K562 (cell line): Measurements from ENCODE around the gene SRPK2. TPM values are rescaled to one million over a fixed set of nuclear protein-coding genes. Genes with fewer than 3 reads are reported as not detected.

ENCODE experiments used
- ATAC-seq: fragments of 200-7000 bp; cut with Tn5 transposase; 3 replicates; pipeline ENCODE4 v1.9.1; 2020; ENCODE audit warnings: moderate library complexity
- BruUV-seq: library from RNA; stranded (reverse); fragments of 400-500 nt; replicated peaks from 2 replicates; lab custom pipeline; 2021; lab: Mats Ljungman, UMichigan
- CTCF ChIA-PET: fragments of 300-600 bp; formaldehyde crosslinking; extraction: SDS; loops from one replicate; lab custom pipeline; 2021; ENCODE audit warnings: low intra/inter-chr PET ratio; lab: Yijun Ruan, JAX
- POLR2A ChIA-PET: fragments of 300-600, 350-650 bp; sonication (Branson Sonifier 250); formaldehyde crosslinking; extraction: SDS; loops from one replicate; lab custom pipeline; 2021; ENCODE audit warnings: antibody characterized with exemption, inconsistent platforms; lab: Yijun Ruan, JAX
- DNase-seq, 4 experiments: peaks; one replicate each; pipeline versions ENCODE4 v3.0.0 to v3.0.0-alpha.2; 2011 to 2018; ENCODE audit warnings: low spot score in 3 of 4, mixed read lengths in 3 of 4; ENCODE audit errors: extremely low read depth in 1 of 4
- FAIRE-seq: peaks from 2 replicates; lab custom pipeline; 2011; peaks lifted over from hg19 to GRCh38; lab: Jason Lieb, UNC
- H2AFZ ChIP-seq: 2 replicates; pipeline ENCODE4 v1.6.0; 2011; ENCODE audit warnings: low read depth, low read length, control low read depth, inconsistent platforms
- H3K27ac ChIP-seq: fragments of 200-600 bp; 3 replicates; pipeline ENCODE4 v1.8.0; 2011; ENCODE audit warnings: low read depth, mild to moderate bottlenecking, control low read depth, inconsistent platforms, low read length, moderate library complexity, mixed read lengths; ENCODE audit errors: extremely low read depth
- H3K27me3 ChIP-seq, 2 experiments: fragments of 300-600 bp in 1 of 2; 2 replicates in 1 of 2; 3 replicates in 1 of 2; pipeline versions ENCODE4 v1.6.0 to v1.8.0; 2011; ENCODE audit warnings: inconsistent platforms in 2 of 2, low read length in 2 of 2, mild to moderate bottlenecking in 1 of 2, mixed read lengths in 1 of 2, moderate library complexity in 1 of 2; ENCODE audit not compliant: control insufficient read depth in 2 of 2, insufficient read depth in 2 of 2
- H3K36me3 ChIP-seq: fragments of 300-600 bp; 3 replicates; pipeline ENCODE4 v1.8.0; 2011; ENCODE audit warnings: mild to moderate bottlenecking, low read length, inconsistent platforms; ENCODE audit not compliant: control insufficient read depth, insufficient read depth
- H3K4me1 ChIP-seq, 2 experiments: fragments of 200-600 bp in 1 of 2; replicated peaks in 1 of 2; 2 replicates in 1 of 2; 3 replicates in 1 of 2; pipeline versions ENCODE4 v1.5.1 to v1.8.0; 2011; ENCODE audit warnings: inconsistent platforms in 2 of 2, low read length in 2 of 2, mild to moderate bottlenecking in 1 of 2, mixed read lengths in 1 of 2, moderate library complexity in 1 of 2; ENCODE audit not compliant: control insufficient read depth in 2 of 2, insufficient read depth in 2 of 2
- H3K4me2 ChIP-seq: 2 replicates; pipeline ENCODE4 v1.6.1; 2011; ENCODE audit warnings: low read length, control low read depth, inconsistent platforms, mixed read lengths; ENCODE audit not compliant: insufficient read depth
- H3K4me3 ChIP-seq: fragments of 200-600 bp; sonication (generic), shearing (Covaris generic); 2 replicates; pipeline ENCODE4 v1.5.1; 2016; ENCODE audit warnings: control low read depth, inconsistent platforms
- H3K79me2 ChIP-seq: fragments of 200-600 bp; 3 replicates; pipeline ENCODE4 v1.8.0; 2011; ENCODE audit warnings: low read length, inconsistent platforms; ENCODE audit not compliant: control insufficient read depth, insufficient read depth
- H3K9ac ChIP-seq, 2 experiments: 2 replicates each; pipeline versions ENCODE4 v1.6.0 to v1.6.1; 2011; ENCODE audit warnings: low read depth in 2 of 2, low read length in 2 of 2, control low read depth in 1 of 2, inconsistent platforms in 1 of 2, mild to moderate bottlenecking in 1 of 2, mixed read lengths in 1 of 2; ENCODE audit not compliant: insufficient read depth in 1 of 2
- H3K9me1 ChIP-seq: one replicate; pipeline ENCODE4 v1.6.0; 2011; ENCODE audit warnings: inconsistent platforms, mild to moderate bottlenecking, low read length, moderate library complexity; ENCODE audit not compliant: control insufficient read depth, insufficient read depth
- H3K9me3 ChIP-seq: replicated peaks from 2 replicates; pipeline ENCODE4 v1.5.1; 2011; ENCODE audit warnings: low read depth, low read length, inconsistent platforms; ENCODE audit not compliant: control insufficient read depth, insufficient read depth
- H4K20me1 ChIP-seq: replicated peaks from 2 replicates; pipeline ENCODE4 v1.6.1; 2011; ENCODE audit warnings: low read length, inconsistent platforms, mixed read lengths; ENCODE audit not compliant: control insufficient read depth, insufficient read depth
- ATF1 ChIP-seq, 2 experiments: fragments of 450-650 bp in 1 of 2; IDR thresholded peaks; 2 replicates each; pipeline ENCODE4 v1.6.1; 2016; ENCODE audit warnings: missing compliant biosample characterization in 1 of 2, missing genetic modification characterization in 1 of 2
- C11orf30 ChIP-seq: fragments of 450-650 bp; IDR thresholded peaks from 2 replicates; pipeline ENCODE4 v1.6.1; 2016; ENCODE audit warnings: low read depth, mild to moderate bottlenecking
- KAT8 ChIP-seq: fragments of 450-650 bp; IDR thresholded peaks from 2 replicates; pipeline ENCODE4 v1.6.1; 2016; ENCODE audit warnings: low read depth, mild to moderate bottlenecking
- MAFG ChIP-seq: fragments of 450-650 bp; conservative IDR thresholded peaks from 2 replicates; pipeline ENCODE4 v1.6.1; 2016; ENCODE audit warnings: missing genetic modification characterization, missing compliant biosample characterization
- SIN3B ChIP-seq: fragments of 450-650 bp; IDR thresholded peaks from 2 replicates; pipeline ENCODE4 v1.6.1; 2017; ENCODE audit warnings: low read depth, mild to moderate bottlenecking, moderate library complexity
- ZNF224 ChIP-seq: sonication (generic); formaldehyde crosslinking; IDR thresholded peaks from 2 replicates; pipeline ENCODE4 v1.8.0; 2022; ENCODE audit warnings: mild to moderate bottlenecking, missing genetic modification reagents
- ZNF316 ChIP-seq: fragments of 450-650 bp; IDR thresholded peaks from 2 replicates; pipeline ENCODE4 v1.6.1; 2016
- WGBS: fragments of 100-300 bp; shearing (Covaris generic); methylation state at CpG from one replicate; pipeline ENCODE4 v1.1.6; 2016; ENCODE audit warnings: low coverage, mixed read lengths; ENCODE audit not compliant: insufficient coverage; ENCODE audit errors: missing lambda C conversion rate; 5-methylcytosine and 5-hydroxymethylcytosine counted together
- in situ Hi-C: fragments of 300-500 bp; cut with MboI; formaldehyde crosslinking; loops from 4 replicates; pipeline ENCODE4 v1.15.0; 2018; ENCODE audit warnings: inconsistent platforms, mixed read lengths
- intact Hi-C: fragments of 100-400 bp; cut with micrococcal nuclease; formaldehyde crosslinking; loops from 2 replicates; pipeline ENCODE4 v1.14.2; 2022
- polyA plus RNA-seq, 8 experiments: library from polyadenylated mRNA; depleted of rRNA in 4 of 8; stranded (reverse) in 5 of 8; unstranded in 3 of 8; fragments of >200 nt; fragmentation: Nextera tagmentation in 2 of 8; fragmentation: Illumina TruSeq in 1 of 8; extraction: Ambion mirVana in 2 of 8; extraction: Trizol in 1 of 8; gene quantifications; 2 replicates each; pipeline versions ENCODE4 v1.2.1 to v1.2.3, GENCODE V29; 2011 to 2014; ENCODE audit warnings: inconsistent platforms in 1 of 8, missing spikeins in 1 of 8
- total RNA-seq, 7 experiments: library from RNA; depleted of rRNA in 6 of 7; stranded (reverse); fragments of >200 nt in 6 of 7; fragmentation: Illumina TruSeq in 2 of 7; extraction: Trizol in 2 of 7; gene quantifications; 2 replicates each; pipeline versions ENCODE4 v1.2.1 to v1.2.3, GENCODE V29; 2011 to 2021; ENCODE audit warnings: low replicate concordance in 1 of 7
- TF ChIP-seq, protein P1 (sequence below): fragments of 250-450 bp; sonication (Bioruptor Pico); IDR thresholded peaks from 2 replicates; pipeline ENCODE4 v1.8.0; 2022; ENCODE audit warnings: inconsistent platforms, mild to moderate bottlenecking, moderate library complexity, borderline replicate concordance

The SRPK2 gene
- total and polyA plus RNA-seq, 9 of the 15 experiments (the other 6 are each of a cell fraction or from before 2014, with no cell fraction given): 21.5 to 44.7 (median 33.3) TPM

DNA sequence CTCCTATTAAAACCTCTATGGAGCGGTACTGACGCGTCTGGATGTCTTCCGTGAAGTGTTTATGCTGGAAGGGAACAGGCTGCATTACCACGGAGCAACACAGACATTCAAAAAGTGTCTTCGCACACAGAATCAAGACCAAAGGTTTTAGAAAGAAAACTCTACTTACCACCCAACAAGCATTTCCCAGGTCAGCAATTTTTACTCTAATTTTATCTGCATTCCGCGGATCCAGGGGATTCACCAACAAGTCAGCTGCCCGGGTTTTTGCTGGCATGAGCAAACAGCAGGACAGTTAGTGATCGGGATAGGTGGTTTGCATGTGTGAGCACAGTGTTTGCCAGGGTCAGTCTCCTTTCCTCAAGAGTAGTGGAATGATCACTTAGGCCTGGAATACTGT lies 255.9 kb downstream of the SRPK2 start:
- peaks cover 5% of the 10 kb centered on the region; the same call in 1 of the 2 replicates for H3K9me3 ChIP-seq
- BruUV-seq: no TSS peak
- H3K36me3 ChIP-seq: peaks cover 30% of the 10 kb centered on the region
- H3K79me2 ChIP-seq: peaks cover 13% of the 10 kb centered on the region; the same call in 1 of the 3 replicates
- ChIA-PET CTCF (no interaction called here), POLR2A (interaction anchor here (1.6 kb wide), 1 partner anchor 15 kb away, joined by 3 read pairs; no protein-coding TSS in a partner anchor)
- no peak for FAIRE-seq
- H3K9me1 ChIP-seq: no peaks in the 10 kb centered on the region
- H3K27me3 ChIP-seq: no peaks in the 10 kb centered on the region
- no peak overlapping the region for H3K4me2 ChIP-seq
- intact Hi-C loops (loop anchor here (5.0 to 10.0 kb wide), 2 partner anchors 148 to 211 kb away; no protein-coding TSS in a partner anchor), in situ Hi-C loops (no loop called here)
- no peak overlapping the region for H3K9ac ChIP-seq
- H3K4me3 ChIP-seq: no peak overlapping the region
- TF ChIP-seq KAT8 (no peak), MAFG (0 out of 2 replicates have a peak, but pooled peaks have one; percentile 15), C11orf30 (peak; percentile 52; the same call in 1 of the 2 replicates), ZNF224 (CRISPR knock-in tag) (no peak), SIN3B (no peak), ZNF316 (peak; percentile 74), ATF1 (CRISPR knock-in tag; IDR thresholded peaks at IDR 0.05) (no peak), ATF1 (tag; IDR thresholded peaks at IDR 0.05) (no peak)
- TF ChIP-seq, protein P1, sequence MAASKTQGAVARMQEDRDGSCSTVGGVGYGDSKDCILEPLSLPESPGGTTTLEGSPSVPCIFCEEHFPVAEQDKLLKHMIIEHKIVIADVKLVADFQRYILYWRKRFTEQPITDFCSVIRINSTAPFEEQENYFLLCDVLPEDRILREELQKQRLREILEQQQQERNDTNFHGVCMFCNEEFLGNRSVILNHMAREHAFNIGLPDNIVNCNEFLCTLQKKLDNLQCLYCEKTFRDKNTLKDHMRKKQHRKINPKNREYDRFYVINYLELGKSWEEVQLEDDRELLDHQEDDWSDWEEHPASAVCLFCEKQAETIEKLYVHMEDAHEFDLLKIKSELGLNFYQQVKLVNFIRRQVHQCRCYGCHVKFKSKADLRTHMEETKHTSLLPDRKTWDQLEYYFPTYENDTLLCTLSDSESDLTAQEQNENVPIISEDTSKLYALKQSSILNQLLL (CRISPR knock-in tag): no peak
- WGBS: 96% methylated on average over 10 of the region's 10 CpGs
- H3K27ac ChIP-seq: no peak overlapping the region
- H2AFZ ChIP-seq: no peak overlapping the region
- DNase-seq: no peak
- peaks cover 3% of the 10 kb centered on the region; the same call in 1 of the 2 replicates for H4K20me1 ChIP-seq
- peaks cover 13 to 34% of the 10 kb centered on the region in 2 experiments for H3K4me1 ChIP-seq
- ATAC-seq: no peak
